Gastrocnemius medialis (tissue), 4 donors: Measurements from ENCODE around the gene IFITM10.

ENCODE experiments used
- CTCF ChIP-seq, 5 experiments: fragments of 450-650 bp in 3 of 5; fragments of 200-600 bp in 2 of 5; sonication (generic) in 2 of 5; IDR thresholded peaks in 4 of 5; conservative IDR thresholded peaks in 1 of 5; 1 replicate in 4 of 5; 2 replicates in 1 of 5; pipeline ENCODE4 v1.5.1; 2016 to 2019; ENCODE audit warnings: antibody characterized with exemption in 5 of 5, mild to moderate bottlenecking in 3 of 5, moderate library complexity in 3 of 5
- POLR2A ChIP-seq, 2 donors: fragments of 450-650 bp; IDR thresholded peaks; one replicate each; pipeline ENCODE4 v1.6.1; 2017; ENCODE audit warnings: antibody characterized with exemption in 2 of 2, mild to moderate bottlenecking in 2 of 2, moderate library complexity in 2 of 2

DNA sequence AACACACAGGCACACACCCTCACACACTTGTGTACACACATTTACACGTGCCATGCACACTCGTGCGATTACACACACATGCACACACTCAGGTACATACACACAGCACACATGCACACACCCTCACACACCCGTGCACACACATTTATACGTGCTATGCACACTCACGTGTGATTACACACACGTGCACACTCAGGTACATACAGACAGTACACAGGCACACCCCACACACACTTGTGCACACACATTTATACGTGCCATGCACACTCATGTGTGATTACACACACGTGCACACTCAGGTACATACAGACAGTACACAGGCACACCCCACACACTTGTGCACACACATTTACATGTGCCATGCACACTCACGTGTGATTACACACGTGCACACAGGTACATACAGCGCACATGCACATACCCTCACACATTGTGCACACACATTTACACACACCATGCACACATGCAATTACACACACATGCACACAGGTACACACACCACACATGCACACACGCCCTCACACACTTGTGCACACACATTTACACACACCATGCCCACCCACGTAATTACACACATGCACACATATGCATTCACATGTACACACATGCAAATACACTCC lies 4.6 kb downstream of the IFITM10 start:
- TF ChIP-seq CTCF (IDR thresholded peaks at IDR 0.05 in 4 of 5, conservative IDR thresholded peaks at IDR 0.05 in 1 of 5) (no peak), POLR2A (IDR thresholded peaks at IDR 0.05) (no peak)
